T follicular helper cell (primary cell): ENCODE measurements around the gene PAX7.

Experiments used
- DNase-seq: peaks from one replicate; pipeline ENCODE4 v3.0.0-alpha.2; 2020; ENCODE audit warnings: low read depth

PAX7 gene

DNA sequence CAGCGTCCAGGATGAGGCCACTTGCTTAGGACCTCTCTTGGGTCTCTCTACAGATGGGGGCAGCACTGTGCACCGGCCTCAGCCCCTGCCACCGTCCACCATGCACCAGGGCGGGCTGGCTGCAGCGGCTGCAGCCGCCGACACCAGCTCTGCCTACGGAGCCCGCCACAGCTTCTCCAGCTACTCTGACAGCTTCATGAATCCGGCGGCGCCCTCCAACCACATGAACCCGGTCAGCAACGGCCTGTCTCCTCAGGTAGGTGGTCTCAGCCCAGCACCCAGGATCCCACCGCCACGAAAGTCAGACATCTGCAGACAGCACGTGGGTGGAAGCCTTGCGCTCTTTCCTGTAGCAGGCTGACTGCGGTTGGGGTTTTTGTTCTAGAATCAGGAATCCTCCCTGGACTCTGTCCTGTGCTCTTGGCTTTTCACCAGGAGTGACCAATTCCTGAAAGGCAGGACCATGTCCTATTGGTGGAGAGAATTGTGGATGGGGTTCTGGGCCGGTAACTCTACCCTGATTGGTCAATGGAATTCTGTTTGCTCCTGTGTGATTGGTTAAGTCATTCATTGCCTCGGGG, 72.5 kb downstream of the PAX7 start:
- DNase-seq: no peak

DNA sequence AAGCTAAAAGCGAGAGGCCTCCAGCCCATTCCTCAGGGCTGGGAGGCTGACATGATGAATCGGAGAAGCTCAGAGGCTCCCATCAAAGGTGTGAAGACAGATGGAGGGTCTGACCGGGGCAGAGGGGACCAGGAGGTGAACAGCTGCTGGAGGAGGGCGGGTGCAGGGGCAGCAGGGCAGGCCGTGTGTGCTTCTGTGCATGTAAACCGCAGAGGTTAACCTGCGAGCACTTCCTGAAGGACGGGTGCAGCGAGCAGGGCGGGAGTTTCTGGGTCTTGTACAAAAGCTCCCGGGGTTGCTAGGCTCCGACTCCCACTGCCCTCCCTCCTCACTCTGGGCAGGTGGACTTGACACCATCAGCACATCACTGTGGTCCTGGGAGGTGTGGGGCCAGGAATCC, 75.2 kb downstream of the PAX7 start:
- DNase-seq: no peak

- DNase-seq: no peak
Observed at GRCh38 chr1:18707696-18708257, 77.1 kb downstream of the PAX7 start.

DNA sequence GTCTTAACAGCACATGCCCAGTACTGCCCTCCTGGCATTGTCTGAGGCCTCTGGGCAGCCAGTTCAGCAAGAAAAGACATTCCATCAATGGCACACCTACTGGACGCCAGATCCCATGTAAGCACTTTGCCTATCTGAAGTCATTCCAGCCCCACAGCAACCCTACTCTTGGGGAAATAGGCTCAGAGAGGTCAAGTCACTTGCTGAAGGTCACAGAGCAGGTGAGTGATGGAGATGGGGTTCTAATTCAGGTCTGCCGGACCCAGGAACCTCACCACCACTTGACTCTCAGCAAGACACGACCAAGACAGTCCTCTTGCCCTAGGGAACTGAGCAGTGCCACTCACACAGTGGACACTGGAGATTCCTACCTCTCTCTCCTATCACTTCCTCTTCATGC, 79.4 kb downstream of the PAX7 start:
- DNase-seq: no peak

DNA sequence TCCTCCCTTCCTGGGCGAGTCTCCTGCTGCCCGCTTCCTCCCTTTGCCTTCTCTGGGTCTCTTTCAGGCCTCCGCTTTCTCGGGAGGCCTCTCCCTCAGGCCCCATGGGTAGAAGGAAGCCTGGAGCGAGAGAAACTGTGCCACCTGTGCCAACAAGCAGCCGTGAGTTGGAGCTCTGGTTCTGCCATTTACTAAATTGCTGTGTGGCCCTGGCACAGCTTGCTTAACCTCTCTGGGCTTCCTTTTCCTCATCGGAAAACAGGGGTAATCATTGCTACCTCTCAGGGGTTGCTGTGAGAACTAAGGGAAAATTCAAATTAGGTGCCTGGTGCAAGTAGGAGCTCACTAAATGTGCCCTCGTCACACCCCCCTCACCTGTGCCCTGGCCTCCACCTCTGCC, 80.4 kb downstream of the PAX7 start:
- DNase-seq: no peak

GRCh38 chr1:18711536-18712251, 81.0 kb downstream of the PAX7 start:
- DNase-seq: no peak

GRCh38 chr1:18712252-18712600, 81.6 kb downstream of the PAX7 start:
- DNase-seq: no peak

- no peak for DNase-seq
Observed at GRCh38 chr1:18714404-18715175, 83.9 kb downstream of the PAX7 start.

GRCh38 chr1:18716112-18716784, 85.6 kb downstream of the PAX7 start:
- no peak for DNase-seq

- no peak for DNase-seq
Observed at GRCh38 chr1:18716785-18717678, 86.4 kb downstream of the PAX7 start.

GRCh38 chr1:18719786-18720451, 89.3 kb downstream of the PAX7 start:
- no peak for DNase-seq

GRCh38 chr1:18721041-18721440, 90.4 kb downstream of the PAX7 start:
- DNase-seq: no peak

GRCh38 chr1:18721776-18722175, 91.1 kb downstream of the PAX7 start:
- DNase-seq: no peak

GRCh38 chr1:18722270-18722669, 91.6 kb downstream of the PAX7 start:
- DNase-seq: no peak

- no peak for DNase-seq
Observed at GRCh38 chr1:18723206-18723605, 92.6 kb downstream of the PAX7 start.

GRCh38 chr1:18723701-18724411, 93.2 kb downstream of the PAX7 start:
- no peak for DNase-seq

GRCh38 chr1:18724801-18725200, 94.2 kb downstream of the PAX7 start:
- no peak for DNase-seq

DNA sequence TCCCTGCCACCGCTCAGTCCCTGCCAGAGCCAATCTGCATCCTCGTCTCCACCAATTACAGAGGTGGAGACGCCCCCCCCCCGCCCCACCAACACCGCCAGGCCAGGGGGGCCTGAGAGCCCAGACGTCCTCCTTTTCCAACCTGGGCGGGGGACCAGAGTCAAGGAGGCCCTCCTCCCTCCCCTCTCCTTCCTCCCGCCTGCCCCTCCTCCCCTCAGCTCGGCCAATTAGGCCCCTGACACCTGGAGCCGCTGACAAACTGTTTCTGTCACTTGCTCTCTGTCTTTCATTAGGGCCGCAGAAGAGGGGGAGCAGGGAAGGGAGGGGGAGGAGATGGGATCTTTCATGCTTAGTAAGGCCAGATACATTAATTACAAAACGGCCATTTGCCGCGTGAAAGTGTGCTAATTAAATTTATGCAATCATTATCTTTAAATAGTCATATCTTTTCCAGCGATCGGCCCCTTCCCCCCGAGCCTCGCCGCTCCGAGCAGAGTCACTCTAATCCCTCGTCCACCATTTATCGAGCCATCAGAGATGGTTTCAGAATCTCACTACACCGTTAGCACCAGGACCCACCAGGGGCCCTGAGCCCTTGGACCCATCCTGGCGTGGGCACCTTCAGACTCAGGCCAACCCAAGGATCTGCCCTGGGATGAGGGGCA, 94.7 kb downstream of the PAX7 start:
- no peak for DNase-seq

- no peak for DNase-seq
Observed at GRCh38 chr1:18726368-18726767, 95.7 kb downstream of the PAX7 start.

- no peak for DNase-seq
Observed at GRCh38 chr1:18727956-18728355, 97.3 kb downstream of the PAX7 start.
